Suprapubic skin (tissue), 4 donors: ENCODE data around the gene DNAH10. TPM values are rescaled to one million over a fixed set of nuclear protein-coding genes. Genes with fewer than 3 reads are reported as not detected.

Experiments
- DNase-seq, 2 donors: peaks; one replicate each; pipeline ENCODE4 v3.0.0-alpha.2; 2019; ENCODE audit warnings: low spot score in 2 of 2
- H3K27ac ChIP-seq: fragments of 200-600 bp; sonication (generic); one replicate; pipeline ENCODE4 v1.5.1; 2019
- H3K27me3 ChIP-seq: fragments of 200-600 bp; sonication (generic); one replicate; pipeline ENCODE4 v1.5.1; 2019
- H3K36me3 ChIP-seq: fragments of 200-600 bp; sonication (generic); one replicate; pipeline ENCODE4 v1.5.1; 2019
- H3K4me1 ChIP-seq: fragments of 200-600 bp; sonication (generic); one replicate; pipeline ENCODE4 v1.5.1; 2019
- H3K4me3 ChIP-seq: fragments of 200-600 bp; sonication (generic); one replicate; pipeline ENCODE4 v1.5.1; 2019; ENCODE audit warnings: mild to moderate bottlenecking
- H3K9me3 ChIP-seq: fragments of 200-600 bp; sonication (generic); one replicate; pipeline ENCODE4 v1.5.1; 2019
- CTCF ChIP-seq, 2 donors: fragments of 200-600 bp in 1 of 2; fragments of 450-650 bp in 1 of 2; sonication (generic) in 1 of 2; IDR thresholded peaks; one replicate each; pipeline ENCODE4 v1.5.1; 2016 to 2019; ENCODE audit warnings: antibody characterized with exemption in 2 of 2, mild to moderate bottlenecking in 1 of 2, moderate library complexity in 1 of 2
- EP300 ChIP-seq: sonication (generic); formaldehyde crosslinking; IDR thresholded peaks from one replicate; pipeline ENCODE4 v1.6.1; 2017; ENCODE audit warnings: antibody characterized with exemption
- POLR2A ChIP-seq, 2 donors: fragments of 450-650 bp; IDR thresholded peaks; one replicate each; pipeline ENCODE4 v1.6.1; 2017; ENCODE audit warnings: antibody characterized with exemption in 2 of 2, mild to moderate bottlenecking in 2 of 2, moderate library complexity in 2 of 2
- POLR2AphosphoS5 ChIP-seq, 3 donors: sonication (generic); formaldehyde crosslinking; IDR thresholded peaks; one replicate each; pipeline ENCODE4 v1.6.1; 2017; ENCODE audit warnings: antibody characterized with exemption in 3 of 3
- WGBS: methylation state at CpG from one replicate; pipeline ENCODE4 v1.1.5; 2018; 5-methylcytosine and 5-hydroxymethylcytosine counted together
- total RNA-seq, 4 donors: library from RNA; depleted of rRNA; stranded (reverse); fragments of >200 nt; gene quantifications; one replicate each; pipeline ENCODE4 v1.1.0, GENCODE V29; 2016

DNAH10 gene
- total RNA-seq, 4 donors from 2014 or later: 0.13 to 1.2 (median 0.19) TPM; not detected in 1

GRCh38 chr12:123748161-123748560, 13.9 kb upstream of the DNAH10 start:
- TF ChIP-seq CTCF (IDR thresholded peaks at IDR 0.05) (no peak), EP300 (no peak), POLR2A (IDR thresholded peaks at IDR 0.05) (no peak), POLR2AphosphoS5 (IDR thresholded peaks at IDR 0.05) (no peak)
- Histone ChIP-seq H3K27ac (no peak overlapping the region), H3K27me3 (no peaks in the 10 kb centered on the region), H3K36me3 (peaks cover 84% of the 10 kb centered on the region), H3K4me3 (no peak overlapping the region), H3K9me3 (no peaks in the 10 kb centered on the region), H3K4me1 (no peaks in the 10 kb centered on the region)
- 90% methylated on average over 6 of the region's 6 CpGs for WGBS
- no peak for DNase-seq

GRCh38 chr12:123748661-123749060, 13.4 kb upstream of the DNAH10 start:
- Histone ChIP-seq H3K9me3 (no peaks in the 10 kb centered on the region), H3K4me1 (no peaks in the 10 kb centered on the region), H3K27me3 (no peaks in the 10 kb centered on the region), H3K4me3 (no peak overlapping the region), H3K36me3 (peaks cover 84% of the 10 kb centered on the region), H3K27ac (no peak overlapping the region)
- TF ChIP-seq EP300: no peak
- no peak for TF ChIP-seq CTCF (IDR thresholded peaks at IDR 0.05)
- TF ChIP-seq POLR2A (IDR thresholded peaks at IDR 0.05): no peak
- no peak for TF ChIP-seq POLR2AphosphoS5 (IDR thresholded peaks at IDR 0.05)
- 90% methylated on average over 4 of the region's 4 CpGs for WGBS
- DNase-seq: no peak

GRCh38 chr12:123749355-123749754, 12.7 kb upstream of the DNAH10 start:
- H3K36me3 ChIP-seq: peaks cover 84% of the 10 kb centered on the region
- WGBS: 100% methylated on average over 10 of the region's 10 CpGs
- no peaks in the 10 kb centered on the region for H3K27me3 ChIP-seq
- H3K4me1 ChIP-seq: no peaks in the 10 kb centered on the region
- no peak for DNase-seq
- H3K4me3 ChIP-seq: no peak overlapping the region
- no peak overlapping the region for H3K27ac ChIP-seq
- H3K9me3 ChIP-seq: no peaks in the 10 kb centered on the region
- TF ChIP-seq POLR2A (IDR thresholded peaks at IDR 0.05) (no peak), EP300 (no peak), POLR2AphosphoS5 (IDR thresholded peaks at IDR 0.05) (no peak), CTCF (IDR thresholded peaks at IDR 0.05) (no peak)

- DNase-seq: no peak
- WGBS: 96% methylated on average over 8 of the region's 8 CpGs
- TF ChIP-seq POLR2AphosphoS5 (IDR thresholded peaks at IDR 0.05): no peak
- no peak for TF ChIP-seq EP300
- no peak for TF ChIP-seq CTCF (IDR thresholded peaks at IDR 0.05)
- no peak for TF ChIP-seq POLR2A (IDR thresholded peaks at IDR 0.05)
- Histone ChIP-seq H3K4me1 (no peaks in the 10 kb centered on the region), H3K27me3 (no peaks in the 10 kb centered on the region), H3K36me3 (peaks cover 84% of the 10 kb centered on the region), H3K27ac (no peak overlapping the region), H3K4me3 (no peak overlapping the region), H3K9me3 (no peaks in the 10 kb centered on the region)
These were observed 11.9 kb upstream of the DNAH10 start for GRCh38 chr12:123750159-123750656.

- no peak for DNase-seq
- Histone ChIP-seq H3K4me3 (no peak overlapping the region), H3K27me3 (no peaks in the 10 kb centered on the region), H3K27ac (no peak overlapping the region), H3K4me1 (no peaks in the 10 kb centered on the region), H3K9me3 (no peaks in the 10 kb centered on the region), H3K36me3 (peaks cover 82% of the 10 kb centered on the region)
- 93% methylated on average over 3 of the region's 3 CpGs for WGBS
- no peak for TF ChIP-seq EP300
- no peak for TF ChIP-seq POLR2AphosphoS5 (IDR thresholded peaks at IDR 0.05)
- no peak for TF ChIP-seq POLR2A (IDR thresholded peaks at IDR 0.05)
These were observed 10.1 kb upstream of the DNAH10 start for GRCh38 chr12:123752046-123752445.
